SU-DHL-6 (cell line): ENCODE results near the gene CRAT.

Experiments
- H2AFZ ChIP-seq: fragments of 200-600 bp; sonication (generic); 2 replicates; pipeline ENCODE4 v1.6.1; 2014; ENCODE audit warnings: low read depth, mild to moderate bottlenecking, moderate library complexity, mixed read lengths, antibody characterized with exemption, low read length; ENCODE audit not compliant: severe bottlenecking
- H3F3A ChIP-seq: fragments of 200-600 bp; shearing (Covaris generic); 2 replicates; pipeline ENCODE4 v1.6.0; 2016; ENCODE audit warnings: antibody characterized with exemption, mild to moderate bottlenecking; ENCODE audit not compliant: insufficient read depth
- H3K27ac ChIP-seq: fragments of 200-600 bp; sonication (generic); 2 replicates; pipeline ENCODE4 v1.5.1; 2016; ENCODE audit warnings: low read depth, mild to moderate bottlenecking, low read length, moderate library complexity, mixed read lengths
- H3K27me3 ChIP-seq: fragments of 200-600 bp; sonication (generic), shearing (Covaris generic); 2 replicates; pipeline ENCODE4 v1.6.0; 2014; ENCODE audit warnings: mild to moderate bottlenecking, low read length
- H3K36me3 ChIP-seq: fragments of 200-600 bp; sonication (generic); 2 replicates; pipeline ENCODE4 v1.6.1; 2014; ENCODE audit warnings: mild to moderate bottlenecking, low read length, mixed read lengths
- H3K4me2 ChIP-seq: fragments of 300-600, 200-600 bp; shearing (Covaris generic), sonication (generic); 2 replicates; pipeline ENCODE4 v1.6.0; 2014; ENCODE audit warnings: low read length, low read depth, mild to moderate bottlenecking; ENCODE audit not compliant: poor library complexity, severe bottlenecking
- H3K4me3 ChIP-seq: fragments of 200-600 bp; sonication (generic); 2 replicates; pipeline ENCODE4 v1.5.1; 2014; ENCODE audit warnings: antibody characterized with exemption, low read length, mild to moderate bottlenecking, mixed read lengths; ENCODE audit not compliant: insufficient read depth, poor library complexity, severe bottlenecking
- H3K79me2 ChIP-seq: fragments of 200-600 bp; sonication (generic); 2 replicates; pipeline ENCODE4 v1.6.1; 2014; ENCODE audit warnings: mild to moderate bottlenecking, low read length, moderate library complexity; ENCODE audit not compliant: insufficient read depth
- H3K9ac ChIP-seq: fragments of 200-600 bp; sonication (generic); 2 replicates; pipeline ENCODE4 v1.7.0; 2014; ENCODE audit warnings: mild to moderate bottlenecking, low read length
- H3K9me2 ChIP-seq: fragments of 200-600 bp; sonication (generic); replicated peaks from 2 replicates; pipeline ENCODE4 v1.6.1; 2014; ENCODE audit warnings: low read length; ENCODE audit not compliant: insufficient read depth
- H3K9me3 ChIP-seq: fragments of 200-600 bp; sonication (generic); 2 replicates; pipeline ENCODE4 v1.6.1; 2014; ENCODE audit warnings: low read length, mixed read lengths; ENCODE audit not compliant: insufficient read depth
- H4K20me1 ChIP-seq: fragments of 200-600 bp; sonication (generic); 2 replicates; pipeline ENCODE4 v1.6.1; 2014; ENCODE audit warnings: low read depth, mild to moderate bottlenecking, antibody characterized with exemption, low read length, moderate library complexity, mixed read lengths
- CTCF ChIP-seq: fragments of 200-600 bp; sonication (generic); IDR thresholded peaks from one replicate; pipeline ENCODE4 v1.5.1; 2017; ENCODE audit warnings: antibody characterized with exemption, mild to moderate bottlenecking, low read length, moderate library complexity; ENCODE audit not compliant: insufficient read depth, poor library complexity, severe bottlenecking
- EZH2phosphoT487 ChIP-seq: fragments of 200-600 bp; sonication (generic), shearing (Covaris generic); conservative IDR thresholded peaks from 2 replicates; pipeline ENCODE4 v1.6.1; 2018; ENCODE audit warnings: mild to moderate bottlenecking, antibody characterized with exemption, low read length, moderate library complexity, mixed read lengths

Gene CRAT

GRCh38 chr9:129108083-129108804 is 2.3 kb downstream of the CRAT start:
- no peak overlapping the region for H3K27ac ChIP-seq
- TF ChIP-seq EZH2phosphoT487 (no peak), CTCF (no peak)

GRCh38 chr9:129107651-129108050 is 2.9 kb downstream of the CRAT start:
- Histone ChIP-seq H3K27me3 (no peaks in the 10 kb centered on the region), H3F3A (no peaks in the 10 kb centered on the region), H4K20me1 (no peaks in the 10 kb centered on the region), H3K4me3 (no peak overlapping the region), H3K9me3 (no peaks in the 10 kb centered on the region), H3K9ac (no peak overlapping the region), H3K9me2 (no peaks in the 10 kb centered on the region), H3K4me2 (no peak overlapping the region), H3K36me3 (no peaks in the 10 kb centered on the region), H3K27ac (no peak overlapping the region), H3K79me2 (peaks cover 12% of the 10 kb centered on the region), H2AFZ (no peak overlapping the region)
- TF ChIP-seq CTCF (no peak), EZH2phosphoT487 (no peak)

More at GRCh38 chr9:129108083-129108804, 2.3 kb downstream of the CRAT start:
- H3K9me2 ChIP-seq: no peaks in the 10 kb centered on the region
- H3K79me2 ChIP-seq: peaks cover 15% of the 10 kb centered on the region
- no peaks in the 10 kb centered on the region for H4K20me1 ChIP-seq
- no peak overlapping the region for H3K9ac ChIP-seq
- no peak overlapping the region for H3K4me3 ChIP-seq
- H3K36me3 ChIP-seq: no peaks in the 10 kb centered on the region
- no peak overlapping the region for H3K4me2 ChIP-seq
- no peaks in the 10 kb centered on the region for H3K27me3 ChIP-seq
- no peaks in the 10 kb centered on the region for H3F3A ChIP-seq
- H2AFZ ChIP-seq: no peak overlapping the region
- H3K9me3 ChIP-seq: no peaks in the 10 kb centered on the region

GRCh38 chr9:129105857-129106694 is 4.5 kb downstream of the CRAT start:
- no peaks in the 10 kb centered on the region for H3F3A ChIP-seq
- no peaks in the 10 kb centered on the region for H3K79me2 ChIP-seq
- H2AFZ ChIP-seq: no peak overlapping the region
- no peak overlapping the region for H3K9ac ChIP-seq
- no peaks in the 10 kb centered on the region for H4K20me1 ChIP-seq
- H3K4me2 ChIP-seq: no peak overlapping the region
- no peak for TF ChIP-seq CTCF
- H3K27me3 ChIP-seq: no peaks in the 10 kb centered on the region
- no peak overlapping the region for H3K4me3 ChIP-seq
- no peaks in the 10 kb centered on the region for H3K9me3 ChIP-seq
- H3K27ac ChIP-seq: no peak overlapping the region
- H3K9me2 ChIP-seq: no peaks in the 10 kb centered on the region
- H3K36me3 ChIP-seq: no peaks in the 10 kb centered on the region
